Keratinocyte (primary cell): ENCODE measurements around the gene ST3GAL6. TPM values are rescaled to one million over a fixed set of nuclear protein-coding genes. Genes with fewer than 3 reads are reported as not detected.
A peak's percentile ranks its signal among the peaks of the same experiment; 100 is the strongest.

Source experiments
- DNase-seq: peaks from one replicate; pipeline ENCODE4 v3.0.0-alpha.2; 2011; ENCODE audit warnings: low read depth, missing footprints, low spot score
- FAIRE-seq: peaks from 2 replicates; lab custom pipeline; 2011; peaks lifted over from hg19 to GRCh38; lab: Jason Lieb, UNC
- H2AFZ ChIP-seq: 2 replicates; pipeline ENCODE4 v1.6.0; 2012; ENCODE audit warnings: low read length, control low read depth, inconsistent platforms; ENCODE audit not compliant: control insufficient read depth
- H3K27ac ChIP-seq: 2 replicates; pipeline ENCODE4 v1.5.1; 2011; ENCODE audit warnings: low read length; ENCODE audit not compliant: control insufficient read depth, insufficient read depth
- H3K27me3 ChIP-seq: 3 replicates; pipeline ENCODE4 v1.6.0; 2011; ENCODE audit warnings: low read length; ENCODE audit not compliant: control insufficient read depth, insufficient read depth; ENCODE audit errors: extremely low read depth
- H3K36me3 ChIP-seq, 2 experiments: 2 replicates in 1 of 2; 3 replicates in 1 of 2; pipeline ENCODE4 v1.5.1; 2011; ENCODE audit warnings: low read length in 2 of 2, mild to moderate bottlenecking in 1 of 2; ENCODE audit not compliant: control insufficient read depth in 2 of 2, insufficient read depth in 2 of 2; ENCODE audit errors: extremely low read depth in 1 of 2
- H3K4me1 ChIP-seq: 3 replicates; pipeline ENCODE4 v1.5.1; 2011; ENCODE audit warnings: low read length; ENCODE audit not compliant: control insufficient read depth, insufficient read depth; ENCODE audit errors: extremely low read depth
- H3K4me2 ChIP-seq: 3 replicates; pipeline ENCODE4 v1.6.0; 2011; ENCODE audit warnings: low read depth, low read length; ENCODE audit not compliant: control insufficient read depth, insufficient read depth; ENCODE audit errors: extremely low read depth
- H3K4me3 ChIP-seq, 3 experiments: fragments of 200-600 bp in 1 of 3; sonication (generic) in 1 of 3; 2 replicates in 2 of 3; 3 replicates in 1 of 3; pipeline ENCODE4 v1.5.1; 2011 to 2016; ENCODE audit warnings: low read length in 3 of 3, mild to moderate bottlenecking in 3 of 3, control low read depth in 2 of 3, inconsistent platforms in 1 of 3, low read depth in 1 of 3, mixed read lengths in 1 of 3, mixed run types in 1 of 3, moderate library complexity in 1 of 3; ENCODE audit not compliant: control insufficient read depth in 2 of 3, insufficient read depth in 2 of 3; ENCODE audit errors: extremely low read depth in 1 of 3
- H3K79me2 ChIP-seq: 2 replicates; pipeline ENCODE4 v1.6.0; 2012; ENCODE audit warnings: low read length; ENCODE audit not compliant: control insufficient read depth, insufficient read depth
- H3K9ac ChIP-seq: 3 replicates; pipeline ENCODE4 v1.6.0; 2011; ENCODE audit warnings: low read length; ENCODE audit not compliant: control insufficient read depth, insufficient read depth; ENCODE audit errors: extremely low read depth
- H3K9me1 ChIP-seq: 3 replicates; pipeline ENCODE4 v1.6.0; 2011; ENCODE audit warnings: low read length; ENCODE audit not compliant: control insufficient read depth, insufficient read depth; ENCODE audit errors: extremely low read depth
- H3K9me3 ChIP-seq: 2 replicates; pipeline ENCODE4 v1.5.1; 2012; ENCODE audit warnings: low read depth, low read length; ENCODE audit not compliant: control insufficient read depth
- H4K20me1 ChIP-seq: 3 replicates; pipeline ENCODE4 v1.6.0; 2011; ENCODE audit warnings: low read length; ENCODE audit not compliant: control insufficient read depth, insufficient read depth; ENCODE audit errors: extremely low read depth
- EZH2 ChIP-seq: IDR thresholded peaks from one replicate; pipeline ENCODE4 v1.6.1; 2012; ENCODE audit warnings: inconsistent platforms, mild to moderate bottlenecking, low read length, moderate library complexity
- dilution Hi-C: fragments of 300-500 bp; cut with MboI; formaldehyde crosslinking; loops from one replicate; pipeline ENCODE4 v1.7.0; 2020; ENCODE audit warnings: low sequenced_read_pairs; ENCODE audit not compliant: extremely low pct_ligation_motif_present
- polyA plus RNA-seq, 5 experiments: library from polyadenylated mRNA; depleted of rRNA in 3 of 5; stranded (reverse) in 3 of 5; stranded (forward) in 1 of 5; unstranded in 1 of 5; fragments of >200 nt; gene quantifications; 1 replicate in 1 of 5; 2 replicates in 3 of 5; 3 replicates in 1 of 5; pipeline versions ENCODE4 v1.2.1 to v1.2.3, GENCODE V29; 2011 to 2012; ENCODE audit warnings: missing spikeins in 2 of 5, low read depth in 1 of 5, low replicate concordance in 1 of 5
- TF ChIP-seq, protein P1 (sequence below), 3 experiments: IDR thresholded peaks in 1 of 3; conservative IDR thresholded peaks in 1 of 3; optimal IDR thresholded peaks in 1 of 3; 2 replicates in 2 of 3; 3 replicates in 1 of 3; pipeline versions ENCODE3 to v1.5.1; 2011; ENCODE audit warnings: low read length in 3 of 3, mild to moderate bottlenecking in 3 of 3, moderate library complexity in 2 of 3, control low read depth in 1 of 3, inconsistent platforms in 1 of 3; ENCODE audit not compliant: insufficient read depth in 2 of 3; ENCODE audit errors: extremely low read depth in 1 of 3

Gene ST3GAL6
- polyA plus RNA-seq, 1 donor (not counting 4 experiments of a cell fraction or from before 2014, with no cell fraction given): 5.3 TPM

DNA sequence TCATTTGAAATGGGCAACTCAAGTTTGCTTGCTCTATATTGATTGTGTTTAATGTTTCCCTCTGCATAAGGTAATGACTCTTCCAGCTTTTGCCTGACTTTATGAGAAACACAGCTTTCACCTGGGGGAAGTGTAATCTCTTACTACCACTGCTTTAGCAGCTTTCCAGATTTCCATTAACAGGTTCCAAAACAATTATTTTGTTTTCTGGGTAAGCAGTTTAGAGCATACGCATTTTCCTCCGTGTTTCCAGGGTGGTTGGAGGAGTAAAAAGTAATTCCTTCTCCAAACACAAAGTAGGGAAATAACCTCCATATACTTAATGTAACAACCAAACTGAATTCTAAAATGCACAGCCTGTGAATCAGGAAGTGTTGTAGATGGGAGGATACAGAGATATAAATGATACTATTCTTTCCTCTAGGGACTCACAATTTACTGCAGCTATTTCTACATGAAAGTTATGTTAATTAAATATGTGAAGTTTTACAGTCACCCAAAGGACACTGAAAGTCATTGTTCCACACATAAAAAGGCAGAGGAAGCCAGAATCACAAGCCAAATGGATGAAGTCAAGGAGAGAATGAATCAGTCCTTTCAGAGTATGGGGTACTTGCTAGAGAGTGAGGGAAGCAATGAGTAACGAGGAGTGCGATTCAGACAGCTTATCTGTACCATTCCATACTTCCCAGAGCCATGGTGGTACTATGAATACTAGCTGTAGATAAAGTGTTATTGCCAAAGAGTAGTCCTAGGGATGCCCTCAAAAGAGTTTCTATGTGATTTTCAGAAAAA lies 16.6 kb downstream of the ST3GAL6 start:
- H3K4me3 ChIP-seq: no peak overlapping the region
- TF ChIP-seq, protein P1, sequence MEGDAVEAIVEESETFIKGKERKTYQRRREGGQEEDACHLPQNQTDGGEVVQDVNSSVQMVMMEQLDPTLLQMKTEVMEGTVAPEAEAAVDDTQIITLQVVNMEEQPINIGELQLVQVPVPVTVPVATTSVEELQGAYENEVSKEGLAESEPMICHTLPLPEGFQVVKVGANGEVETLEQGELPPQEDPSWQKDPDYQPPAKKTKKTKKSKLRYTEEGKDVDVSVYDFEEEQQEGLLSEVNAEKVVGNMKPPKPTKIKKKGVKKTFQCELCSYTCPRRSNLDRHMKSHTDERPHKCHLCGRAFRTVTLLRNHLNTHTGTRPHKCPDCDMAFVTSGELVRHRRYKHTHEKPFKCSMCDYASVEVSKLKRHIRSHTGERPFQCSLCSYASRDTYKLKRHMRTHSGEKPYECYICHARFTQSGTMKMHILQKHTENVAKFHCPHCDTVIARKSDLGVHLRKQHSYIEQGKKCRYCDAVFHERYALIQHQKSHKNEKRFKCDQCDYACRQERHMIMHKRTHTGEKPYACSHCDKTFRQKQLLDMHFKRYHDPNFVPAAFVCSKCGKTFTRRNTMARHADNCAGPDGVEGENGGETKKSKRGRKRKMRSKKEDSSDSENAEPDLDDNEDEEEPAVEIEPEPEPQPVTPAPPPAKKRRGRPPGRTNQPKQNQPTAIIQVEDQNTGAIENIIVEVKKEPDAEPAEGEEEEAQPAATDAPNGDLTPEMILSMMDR (optimal IDR thresholded peaks at IDR 0.05 in 1 of 3, IDR thresholded peaks at IDR 0.05 in 1 of 3, conservative IDR thresholded peaks at IDR 0.05 in 1 of 3; ENCODE audit: extremely low read depth in 1 of 3, insufficient read depth in 2 of 3, low read length in 3 of 3): no peak
- peak overlapping the region; percentile 82 for H3K27ac ChIP-seq
- no peak for FAIRE-seq
- H3K79me2 ChIP-seq: no peaks in the 10 kb centered on the region
- H3K9me1 ChIP-seq: no peaks in the 10 kb centered on the region
- H3K9ac ChIP-seq: peak overlapping the region; percentile 14
- H2AFZ ChIP-seq: no peak overlapping the region
- no peak for DNase-seq
- dilution Hi-C loops: loop anchor here (25.0 kb wide), 1 partner anchor 167 kb away; no protein-coding TSS in a partner anchor
- no peaks in the 10 kb centered on the region for H3K36me3 ChIP-seq
- H3K4me2 ChIP-seq: peak overlapping the region; percentile 80
- H3K27me3 ChIP-seq: no peaks in the 10 kb centered on the region
- no peaks in the 10 kb centered on the region for H3K9me3 ChIP-seq
- H3K4me1 ChIP-seq: peaks cover 42% of the 10 kb centered on the region
- H4K20me1 ChIP-seq: no peaks in the 10 kb centered on the region

DNA sequence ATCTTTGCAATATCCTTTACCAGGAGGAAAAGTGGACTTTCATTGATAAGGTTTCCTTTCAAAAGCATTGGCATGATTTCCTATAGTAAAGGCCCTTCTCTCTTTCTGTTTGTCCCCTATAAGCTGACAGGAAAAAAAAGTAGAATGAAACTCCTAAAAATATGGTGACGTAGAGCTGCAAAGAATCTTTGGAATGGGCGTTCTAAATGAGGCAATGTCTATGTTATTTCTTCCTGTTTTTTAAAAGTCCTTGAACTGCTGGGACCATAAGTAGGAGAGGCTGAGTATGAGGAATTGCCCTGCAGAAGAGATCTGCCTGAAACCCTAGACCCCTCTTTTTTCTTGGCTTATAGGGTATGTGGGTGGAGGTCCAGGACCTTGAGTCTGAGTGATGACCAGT lies 17.2 kb downstream of the ST3GAL6 start:
- H3K4me3 ChIP-seq: no peak overlapping the region
- H4K20me1 ChIP-seq: no peaks in the 10 kb centered on the region
- H3K4me2 ChIP-seq: no peak overlapping the region
- DNase-seq (no peak), FAIRE-seq (peak; percentile 9)
- no peaks in the 10 kb centered on the region for H3K36me3 ChIP-seq
- TF ChIP-seq EZH2: no peak
- TF ChIP-seq, protein P1 (optimal IDR thresholded peaks at IDR 0.05 in 1 of 3, IDR thresholded peaks at IDR 0.05 in 1 of 3, conservative IDR thresholded peaks at IDR 0.05 in 1 of 3; ENCODE audit: extremely low read depth in 1 of 3, insufficient read depth in 2 of 3, low read length in 3 of 3): no peak
- H3K27me3 ChIP-seq: no peaks in the 10 kb centered on the region
- no peak overlapping the region for H2AFZ ChIP-seq
- peaks cover 48% of the 10 kb centered on the region for H3K4me1 ChIP-seq
- no peak overlapping the region for H3K27ac ChIP-seq
- dilution Hi-C loops: loop anchor here (25.0 kb wide), 1 partner anchor 168 kb away; no protein-coding TSS in a partner anchor
- H3K9ac ChIP-seq: no peak overlapping the region
- H3K79me2 ChIP-seq: no peaks in the 10 kb centered on the region
- no peaks in the 10 kb centered on the region for H3K9me3 ChIP-seq
- no peaks in the 10 kb centered on the region for H3K9me1 ChIP-seq
